KG1 (cell line): ENCODE measurements around the gene GCNA.
A peak's percentile ranks its signal among the peaks of the same experiment; 100 is the strongest.

Source experiments
- DNase-seq: peaks from one replicate; lab custom pipeline; 2025; lab: John Stamatoyannopoulos, UW

Gene GCNA

GRCh38 chrX:71578253-71579135, at the start of gene GCNA:
Gene GCNA, plus strand, starts transcription at chrX:71578437. Its CDS starts 2,385 bp downstream, at chrX:71580822.
- DNase-seq = no peak

- no peak for DNase-seq
Measured at GRCh38 chrX:71532078-71532752, 46.0 kb upstream of the GCNA start.

- peak; percentile 84 for DNase-seq
Measured at GRCh38 chrX:71532753-71533425, 45.3 kb upstream of the GCNA start, which contains the start of gene OGT. Gene OGT, plus strand, starts transcription at chrX:71533104. Its CDS starts 196 bp downstream, at chrX:71533300.

- DNase-seq = no peak
Measured at GRCh38 chrX:71533516-71533850, 44.8 kb upstream of the GCNA start.

GRCh38 chrX:71533851-71534561, 44.2 kb upstream of the GCNA start:
- DNase-seq = peak; percentile 13

GRCh38 chrX:71534773-71535544, 43.3 kb upstream of the GCNA start:
- no peak for DNase-seq

- DNase-seq = no peak
Measured at GRCh38 chrX:71536285-71536684, 42.0 kb upstream of the GCNA start.

- no peak for DNase-seq
Measured at GRCh38 chrX:71537743-71538142, 40.5 kb upstream of the GCNA start.

GRCh38 chrX:71540801-71541200, 37.4 kb upstream of the GCNA start:
- DNase-seq = no peak

GRCh38 chrX:71541210-71542022, 36.8 kb upstream of the GCNA start:
- no peak for DNase-seq

- no peak for DNase-seq
Measured at GRCh38 chrX:71542411-71542810, 35.8 kb upstream of the GCNA start.

GRCh38 chrX:71542825-71543224, 35.4 kb upstream of the GCNA start:
- DNase-seq = no peak

GRCh38 chrX:71543316-71543715, 34.9 kb upstream of the GCNA start:
- no peak for DNase-seq

GRCh38 chrX:71545364-71545763, 32.9 kb upstream of the GCNA start:
- DNase-seq = no peak

GRCh38 chrX:71546879-71547278, 31.4 kb upstream of the GCNA start:
- DNase-seq = no peak

GRCh38 chrX:71547339-71547738, 30.9 kb upstream of the GCNA start:
- no peak for DNase-seq

GRCh38 chrX:71549986-71550385, 28.3 kb upstream of the GCNA start:
- no peak for DNase-seq

GRCh38 chrX:71550578-71550977, 27.7 kb upstream of the GCNA start:
- no peak for DNase-seq

- DNase-seq = no peak
Measured at GRCh38 chrX:71556036-71556435, 22.2 kb upstream of the GCNA start.

GRCh38 chrX:71558920-71559319, 19.3 kb upstream of the GCNA start:
- DNase-seq = no peak
